Calu3 (cell line): ENCODE measurements around the gene C5orf58. TPM values are rescaled to one million over a fixed set of nuclear protein-coding genes. Genes with fewer than 3 reads are reported as not detected.

Source experiments
- BruUV-seq: library from RNA; stranded (reverse); fragments of 400-500 nt; replicated peaks from 2 replicates; lab custom pipeline; 2021; lab: Mats Ljungman, UMichigan
- CTCF ChIA-PET: fragments of 300-600 bp; sonication (Branson Sonifier 250); formaldehyde crosslinking; loops from one replicate; lab custom pipeline; 2022; ENCODE audit warnings: antibody characterized with exemption; lab: Charles Lee
- DNase-seq: peaks from one replicate; pipeline ENCODE4 v3.0.0; 2022
- H3K27ac Mint-ChIP-seq: one replicate; pipeline ENCODE4 v1.8.0; 2022; ENCODE audit warnings: mixed read lengths; ENCODE audit not compliant: unreplicated experiment
- H3K27me3 Mint-ChIP-seq: one replicate; pipeline ENCODE4 v1.8.0; 2022; ENCODE audit warnings: mixed read lengths; ENCODE audit not compliant: unreplicated experiment
- H3K36me3 Mint-ChIP-seq: one replicate; pipeline ENCODE4 v1.8.0; 2022; ENCODE audit warnings: mild to moderate bottlenecking, moderate library complexity, mixed read lengths; ENCODE audit not compliant: insufficient read depth, unreplicated experiment
- H3K4me1 Mint-ChIP-seq: one replicate; pipeline ENCODE4 v1.8.0; 2022; ENCODE audit warnings: mild to moderate bottlenecking, low read depth, mixed read lengths; ENCODE audit not compliant: unreplicated experiment
- H3K4me3 Mint-ChIP-seq: one replicate; pipeline ENCODE4 v1.8.0; 2022; ENCODE audit warnings: mild to moderate bottlenecking, low read depth, moderate library complexity, mixed read lengths; ENCODE audit not compliant: unreplicated experiment
- H3K9me3 Mint-ChIP-seq: one replicate; pipeline ENCODE4 v1.8.0; 2022; ENCODE audit warnings: low read depth, mixed read lengths; ENCODE audit not compliant: unreplicated experiment
- intact Hi-C: fragments of 100-400 bp; cut with micrococcal nuclease; formaldehyde crosslinking; loops from one replicate; pipeline ENCODE4 v1.10.0; 2022; ENCODE audit not compliant: unreplicated experiment
- total RNA-seq: library from RNA; stranded (reverse); gene quantifications from 2 replicates; pipeline ENCODE4 v1.2.3, GENCODE V29; 2022
- TF ChIP-seq, protein P1 (sequence below): fragments of 200-600 bp; IDR thresholded peaks from one replicate; pipeline ENCODE4 v1.8.0; 2022; ENCODE audit warnings: antibody characterized with exemption; ENCODE audit not compliant: unreplicated experiment

The C5orf58 gene
- total RNA-seq, 1 experiment from 2014 or later: not detected

DNA sequence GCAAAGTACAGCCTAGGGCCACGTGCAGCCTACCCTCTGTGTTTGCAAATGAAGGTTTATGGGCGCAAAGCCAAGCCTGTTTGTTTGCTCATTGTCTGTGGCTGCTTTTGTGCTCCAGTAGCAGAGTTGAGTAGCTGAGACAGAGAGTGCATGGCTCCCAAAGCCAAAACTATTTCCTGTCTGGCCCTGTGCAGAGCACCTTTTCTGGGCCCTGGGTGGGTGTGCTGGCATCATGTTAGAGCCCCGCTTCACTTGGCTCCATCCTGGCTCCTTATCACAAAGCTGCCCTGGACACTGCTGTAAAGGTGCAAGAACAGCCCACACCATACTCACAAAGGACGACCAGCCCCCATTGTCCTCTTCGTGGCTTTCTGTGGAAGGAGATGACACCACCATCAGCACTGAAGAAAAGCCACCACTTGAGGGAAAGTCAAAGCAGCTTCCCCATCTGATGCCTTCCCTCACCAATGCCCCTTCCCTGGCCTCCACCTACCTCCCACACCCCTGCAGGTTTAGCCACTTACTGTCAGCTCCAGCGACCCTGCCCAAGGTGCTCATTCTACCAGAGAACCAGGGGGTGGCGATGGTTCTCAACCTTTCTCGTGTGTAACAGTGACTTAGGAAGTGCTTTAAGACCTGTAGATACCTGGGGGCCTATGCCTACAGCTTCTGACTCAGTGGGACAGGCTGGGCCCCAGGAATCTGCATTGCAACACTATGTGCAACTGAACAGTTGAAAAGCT lies 41.4 kb downstream of the C5orf58 start:
- H3K27ac Mint-ChIP-seq: no peak overlapping the region
- CTCF ChIA-PET: interaction anchor here (0.7 to 1.7 kb wide), 4 partner anchors 33 to 478 kb away, joined by 3 to 6 read pairs (median 4); no protein-coding TSS in a partner anchor
- no TSS peak for BruUV-seq
- H3K27me3 Mint-ChIP-seq: peaks cover 41% of the 10 kb centered on the region
- TF ChIP-seq, protein P1, sequence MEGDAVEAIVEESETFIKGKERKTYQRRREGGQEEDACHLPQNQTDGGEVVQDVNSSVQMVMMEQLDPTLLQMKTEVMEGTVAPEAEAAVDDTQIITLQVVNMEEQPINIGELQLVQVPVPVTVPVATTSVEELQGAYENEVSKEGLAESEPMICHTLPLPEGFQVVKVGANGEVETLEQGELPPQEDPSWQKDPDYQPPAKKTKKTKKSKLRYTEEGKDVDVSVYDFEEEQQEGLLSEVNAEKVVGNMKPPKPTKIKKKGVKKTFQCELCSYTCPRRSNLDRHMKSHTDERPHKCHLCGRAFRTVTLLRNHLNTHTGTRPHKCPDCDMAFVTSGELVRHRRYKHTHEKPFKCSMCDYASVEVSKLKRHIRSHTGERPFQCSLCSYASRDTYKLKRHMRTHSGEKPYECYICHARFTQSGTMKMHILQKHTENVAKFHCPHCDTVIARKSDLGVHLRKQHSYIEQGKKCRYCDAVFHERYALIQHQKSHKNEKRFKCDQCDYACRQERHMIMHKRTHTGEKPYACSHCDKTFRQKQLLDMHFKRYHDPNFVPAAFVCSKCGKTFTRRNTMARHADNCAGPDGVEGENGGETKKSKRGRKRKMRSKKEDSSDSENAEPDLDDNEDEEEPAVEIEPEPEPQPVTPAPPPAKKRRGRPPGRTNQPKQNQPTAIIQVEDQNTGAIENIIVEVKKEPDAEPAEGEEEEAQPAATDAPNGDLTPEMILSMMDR: peak; percentile 12
- no peaks in the 10 kb centered on the region for H3K4me1 Mint-ChIP-seq
- H3K9me3 Mint-ChIP-seq: no peaks in the 10 kb centered on the region
- no peak overlapping the region for H3K4me3 Mint-ChIP-seq
- DNase-seq: peak; percentile 50
- intact Hi-C loops: loop anchor here (1.0 kb wide), 1 partner anchor 146 kb away; no protein-coding TSS in a partner anchor
- H3K36me3 Mint-ChIP-seq: no peaks in the 10 kb centered on the region

DNA sequence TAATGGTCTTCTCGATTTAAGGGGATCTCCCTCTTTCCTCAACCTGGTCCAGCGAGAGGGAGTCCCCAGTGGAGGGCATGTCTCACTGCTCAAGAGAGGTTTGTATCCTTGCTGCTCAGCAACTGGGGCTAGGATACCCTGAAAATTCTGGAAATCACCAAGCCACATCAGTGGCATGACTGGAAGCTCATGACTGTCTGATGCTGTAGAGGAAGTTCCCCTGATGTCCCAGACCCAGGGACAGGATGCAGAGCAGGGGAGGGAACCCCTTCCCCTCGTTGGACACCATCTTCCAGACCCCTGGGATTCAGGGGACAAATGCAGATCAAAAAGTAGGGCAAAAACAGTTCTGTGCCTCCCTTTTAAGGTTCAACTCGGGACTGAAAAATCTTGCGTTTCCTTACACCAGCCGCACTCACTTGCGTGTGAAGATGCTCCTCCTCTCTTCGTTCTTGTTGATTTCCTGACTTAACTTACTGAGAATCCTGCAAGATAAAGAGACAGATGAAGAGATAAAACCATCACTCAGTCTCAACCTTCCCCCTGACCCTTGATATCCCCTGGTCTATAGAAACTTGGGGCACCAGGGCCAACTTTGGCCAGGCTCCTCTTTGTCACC lies 42.7 kb downstream of the C5orf58 start:
- H3K27me3 Mint-ChIP-seq: peaks cover 41% of the 10 kb centered on the region
- no TSS peak for BruUV-seq
- H3K36me3 Mint-ChIP-seq: no peaks in the 10 kb centered on the region
- CTCF ChIA-PET: interaction anchor here (1.7 kb wide), 1 partner anchor 31 kb away, joined by 6 read pairs; no protein-coding TSS in a partner anchor
- intact Hi-C loops: no loop called here
- H3K9me3 Mint-ChIP-seq: no peaks in the 10 kb centered on the region
- TF ChIP-seq, protein P1: no peak
- H3K4me3 Mint-ChIP-seq: no peak overlapping the region
- no peaks in the 10 kb centered on the region for H3K4me1 Mint-ChIP-seq
- H3K27ac Mint-ChIP-seq: no peak overlapping the region
- no peak for DNase-seq

DNA sequence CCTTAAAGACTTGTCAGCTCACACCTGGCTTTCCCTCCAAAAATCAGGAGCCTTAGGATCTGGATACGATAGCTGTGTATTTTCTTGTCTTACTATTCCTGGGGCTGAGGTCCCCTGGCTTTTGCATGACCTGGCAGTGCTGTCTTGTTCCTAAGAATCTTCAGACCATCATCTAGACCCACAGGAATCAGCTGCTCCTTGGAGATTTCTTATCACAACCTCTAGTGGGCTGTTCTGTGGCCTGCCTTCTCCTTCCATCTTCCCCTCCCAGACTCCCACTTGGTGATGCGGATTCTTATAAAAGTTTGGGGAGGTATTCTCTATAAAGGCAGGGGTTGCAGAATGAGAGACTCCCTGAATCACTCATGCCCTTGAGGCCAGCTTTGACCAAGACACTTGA lies 43.4 kb downstream of the C5orf58 start:
- no TSS peak for BruUV-seq
- H3K4me3 Mint-ChIP-seq: no peak overlapping the region
- CTCF ChIA-PET: interaction anchor here (0.6 kb wide), 1 partner anchor 1054 kb away, joined by 5 read pairs; no protein-coding TSS in a partner anchor

DNA sequence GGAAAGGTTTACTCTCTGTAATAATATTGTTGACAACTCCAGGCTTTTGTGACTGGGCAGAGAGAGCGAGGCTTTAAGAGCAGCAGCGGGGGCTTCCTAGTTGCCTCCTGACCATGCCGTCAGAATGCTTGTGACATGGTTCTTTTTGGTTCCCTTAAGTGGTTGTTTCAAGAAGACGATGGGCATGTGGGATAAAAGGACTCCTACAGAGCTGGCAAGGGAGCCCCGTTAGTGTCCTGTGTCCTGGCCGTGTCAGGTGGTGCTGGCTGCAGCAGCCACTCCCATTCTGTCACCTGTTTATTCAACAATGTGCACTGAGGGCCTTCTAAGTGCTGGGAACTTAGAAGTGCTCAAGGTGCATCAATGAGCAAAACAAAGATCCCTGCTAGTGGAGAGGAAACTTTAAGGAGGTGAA lies 45.1 kb downstream of the C5orf58 start:
- CTCF ChIA-PET: interaction anchor here (0.6 kb wide), 1 partner anchor 313 kb away, joined by 3 read pairs; no protein-coding TSS in a partner anchor
- no TSS peak for BruUV-seq

More for the DNA sequence above, 43.4 kb downstream of the C5orf58 start:
- no peaks in the 10 kb centered on the region for H3K4me1 Mint-ChIP-seq
- H3K36me3 Mint-ChIP-seq: no peaks in the 10 kb centered on the region
- intact Hi-C loops: no loop called here
- H3K27ac Mint-ChIP-seq: no peak overlapping the region
- DNase-seq: no peak
- TF ChIP-seq, protein P1: no peak
- no peaks in the 10 kb centered on the region for H3K9me3 Mint-ChIP-seq
- peaks cover 46% of the 10 kb centered on the region for H3K27me3 Mint-ChIP-seq

More for the DNA sequence above, 45.1 kb downstream of the C5orf58 start:
- no peak overlapping the region for H3K27ac Mint-ChIP-seq
- intact Hi-C loops: no loop called here
- no peaks in the 10 kb centered on the region for H3K9me3 Mint-ChIP-seq
- DNase-seq: no peak
- no peak overlapping the region for H3K4me3 Mint-ChIP-seq
- TF ChIP-seq, protein P1: no peak
- H3K4me1 Mint-ChIP-seq: no peaks in the 10 kb centered on the region
- no peaks in the 10 kb centered on the region for H3K36me3 Mint-ChIP-seq
- H3K27me3 Mint-ChIP-seq: peaks cover 63% of the 10 kb centered on the region
